SK-N-SH (cell line): ENCODE results near the gene UBE2D2. TPM values are rescaled to one million over a fixed set of nuclear protein-coding genes. Genes with fewer than 3 reads are reported as not detected.

Experiments
- CTCF ChIA-PET: fragments of 300-600, 350-600 bp; formaldehyde crosslinking; extraction: SDS; loops from one replicate; lab custom pipeline; 2021; lab: Yijun Ruan, JAX
- POLR2A ChIA-PET: fragments of 350-600 bp; sonication (Branson Sonifier 250); formaldehyde crosslinking; extraction: SDS; loops from one replicate; lab custom pipeline; 2020; ENCODE audit warnings: antibody characterized with exemption, inconsistent platforms; lab: Yijun Ruan, JAX
- DNase-seq: peaks from one replicate; pipeline ENCODE4 v3.0.0; 2012
- H2AFZ ChIP-seq: fragments of 200-600 bp; sonication (generic); 2 replicates; pipeline ENCODE4 v1.8.1; 2016; ENCODE audit warnings: antibody characterized with exemption, mild to moderate bottlenecking, low read depth
- H3F3A ChIP-seq: fragments of 200-600 bp; sonication (generic); replicated peaks from 2 replicates; pipeline ENCODE3; 2016; ENCODE audit warnings: antibody characterized with exemption, mild to moderate bottlenecking; ENCODE audit not compliant: insufficient read depth
- H3K27ac ChIP-seq, 2 experiments: fragments of 200-500 bp in 1 of 2; fragments of 200-600 bp in 1 of 2; sonication (Bioruptor generic) in 1 of 2; sonication (generic), shearing (Covaris generic) in 1 of 2; 2 replicates each; pipeline versions ENCODE4 v1.5.1 to v1.6.1; 2014 to 2016; ENCODE audit warnings: low read depth in 2 of 2, inconsistent platforms in 1 of 2, low read length in 1 of 2, mild to moderate bottlenecking in 1 of 2, mixed read lengths in 1 of 2
- H3K27me3 ChIP-seq: fragments of 200-600 bp; sonication (generic), shearing (Covaris generic); 2 replicates; pipeline ENCODE4 v1.6.1; 2016; ENCODE audit warnings: mixed run types; ENCODE audit not compliant: insufficient read depth
- H3K36me3 ChIP-seq, 2 experiments: fragments of 200-500 bp in 1 of 2; fragments of 200-600 bp in 1 of 2; sonication (Bioruptor generic) in 1 of 2; sonication (generic) in 1 of 2; replicated peaks in 1 of 2; 2 replicates each; pipeline versions ENCODE3 to v1.5.1; 2014 to 2016; ENCODE audit warnings: low read length in 1 of 2, mild to moderate bottlenecking in 1 of 2; ENCODE audit not compliant: insufficient read depth in 2 of 2, control insufficient read depth in 1 of 2
- H3K4me1 ChIP-seq, 2 experiments: fragments of 200-500 bp in 1 of 2; fragments of 200-600 bp in 1 of 2; sonication (Bioruptor generic) in 1 of 2; sonication (generic), shearing (Covaris generic) in 1 of 2; 2 replicates each; pipeline versions ENCODE4 v1.5.1 to v1.6.1; 2014 to 2016; ENCODE audit warnings: low read depth in 1 of 2, low read length in 1 of 2, mixed run types in 1 of 2; ENCODE audit not compliant: insufficient read depth in 2 of 2, control insufficient read depth in 1 of 2
- H3K4me2 ChIP-seq: fragments of 200-600 bp; sonication (generic), shearing (Covaris generic); 2 replicates; pipeline ENCODE4 v1.6.1; 2017; ENCODE audit warnings: mixed run types
- H3K4me3 ChIP-seq, 2 experiments: fragments of 200-500 bp in 1 of 2; fragments of 200-600 bp in 1 of 2; sonication (Bioruptor generic) in 1 of 2; sonication (generic), shearing (Covaris generic) in 1 of 2; 2 replicates each; pipeline versions ENCODE4 v1.5.1 to v1.8.1; 2014 to 2016; ENCODE audit warnings: low read depth in 2 of 2, inconsistent platforms in 1 of 2, low read length in 1 of 2, mild to moderate bottlenecking in 1 of 2, mixed read lengths in 1 of 2, moderate library complexity in 1 of 2
- H3K79me2 ChIP-seq: fragments of 200-600 bp; sonication (generic); 2 replicates; pipeline ENCODE4 v1.8.1; 2017; ENCODE audit warnings: mild to moderate bottlenecking; ENCODE audit not compliant: insufficient read depth
- H3K9ac ChIP-seq: fragments of 200-600 bp; sonication (generic); 2 replicates; pipeline ENCODE4 v1.6.1; 2017; ENCODE audit warnings: mixed run types
- H3K9me2 ChIP-seq: fragments of 200-600 bp; sonication (generic); 2 replicates; pipeline ENCODE4 v1.6.1; 2017; ENCODE audit warnings: mixed run types
- H3K9me3 ChIP-seq: fragments of 200-600 bp; sonication (generic); 2 replicates; pipeline ENCODE4 v1.6.1; 2017; ENCODE audit warnings: mixed run types, mild to moderate bottlenecking, moderate library complexity
- H4K20me1 ChIP-seq: fragments of 200-600 bp; sonication (generic); 2 replicates; pipeline ENCODE4 v1.6.1; 2017; ENCODE audit warnings: mild to moderate bottlenecking, mixed run types; ENCODE audit not compliant: insufficient read depth
- CHD2 ChIP-seq: fragments of 150-350 bp; IDR thresholded peaks from 2 replicates; pipeline ENCODE4 v1.6.1; 2018; ENCODE audit warnings: low read length; ENCODE audit not compliant: partially characterized antibody
- ELF1 ChIP-seq: IDR thresholded peaks from 2 replicates; pipeline ENCODE4 v1.4.0; 2012
- EP300 ChIP-seq, 2 experiments: IDR thresholded peaks; 2 replicates each; pipeline versions ENCODE4 v1.4.0 to v1.6.1; 2012; ENCODE audit warnings: borderline replicate concordance in 1 of 2, low read depth in 1 of 2, low read length in 1 of 2
- FOSL2 ChIP-seq: IDR thresholded peaks from 2 replicates; pipeline ENCODE4 v1.4.0; 2012; ENCODE audit warnings: low read depth, mild to moderate bottlenecking, moderate library complexity, borderline replicate concordance
- FOXM1 ChIP-seq: IDR thresholded peaks from 2 replicates; pipeline ENCODE4 v1.4.0; 2012; ENCODE audit warnings: low read depth, mild to moderate bottlenecking
- GATA2 ChIP-seq: sonication (generic); formaldehyde crosslinking; IDR thresholded peaks from 2 replicates; pipeline ENCODE4 v1.5.0; 2020; ENCODE audit warnings: mild to moderate bottlenecking, missing genetic modification reagents
- IRF3 ChIP-seq: fragments of 150-350 bp; IDR thresholded peaks from 2 replicates; pipeline ENCODE4 v1.6.1; 2016; ENCODE audit warnings: mild to moderate bottlenecking, low read depth, low read length
- JUND ChIP-seq: IDR thresholded peaks from 2 replicates; pipeline ENCODE4 v1.4.0; 2012
- MAX ChIP-seq: IDR thresholded peaks from 2 replicates; pipeline ENCODE4 v1.4.0; 2012; ENCODE audit warnings: low read depth
- MEF2A ChIP-seq: IDR thresholded peaks from 2 replicates; pipeline ENCODE4 v1.4.0; 2012; ENCODE audit warnings: low read depth, borderline replicate concordance
- NFIC ChIP-seq: IDR thresholded peaks from 2 replicates; pipeline ENCODE4 v1.4.0; 2012; ENCODE audit warnings: borderline replicate concordance
- RAD21 ChIP-seq: IDR thresholded peaks from 2 replicates; pipeline ENCODE4 v1.6.1; 2012; ENCODE audit warnings: mild to moderate bottlenecking, low read length
- RFX5 ChIP-seq: IDR thresholded peaks from 2 replicates; pipeline ENCODE4 v1.6.1; 2012; ENCODE audit warnings: mild to moderate bottlenecking, improper control_type of control experiment, low read length
- RXRA ChIP-seq: IDR thresholded peaks from 2 replicates; pipeline ENCODE4 v1.4.0; 2012; ENCODE audit warnings: low read depth, mild to moderate bottlenecking, borderline replicate concordance
- SIN3A ChIP-seq: IDR thresholded peaks from 2 replicates; pipeline ENCODE4 v1.6.1; 2012; ENCODE audit warnings: low read depth, mild to moderate bottlenecking, low read length, moderate library complexity, borderline replicate concordance
- SMC3 ChIP-seq: IDR thresholded peaks from 2 replicates; pipeline ENCODE4 v1.6.1; 2012; ENCODE audit warnings: low read depth, low read length, improper control_type of control experiment
- TCF12 ChIP-seq: IDR thresholded peaks from 2 replicates; pipeline ENCODE4 v1.4.0; 2012
- ZBTB33 ChIP-seq: IDR thresholded peaks from 2 replicates; pipeline ENCODE4 v1.4.0; 2012; ENCODE audit warnings: low read depth, borderline replicate concordance
- WGBS: methylation state at CpG from one replicate; pipeline ENCODE4 v1.1.6; 2017; ENCODE audit warnings: low lambda C conversion rate; 5-methylcytosine and 5-hydroxymethylcytosine counted together
- polyA plus RNA-seq, 3 experiments: library from polyadenylated mRNA; depleted of rRNA; stranded (reverse); fragments of >200 nt; gene quantifications; 2 replicates each; pipeline ENCODE4 v1.2.3, GENCODE V29; 2012

Gene UBE2D2
- polyA plus RNA-seq, 1 of the 3 experiments (the other 2 are of a cell fraction) = 24.5 TPM

- TF ChIP-seq IRF3 (no peak), FOSL2 (peak; percentile 41; the same call in 1 of the 2 replicates), FOXM1 (no peak), SMC3 (no peak), GATA2 (CRISPR knock-in tag) (no peak), RFX5 (no peak), JUND (0 out of 2 replicates have a peak, but pooled peaks have one; percentile 5), CHD2 (no peak)
Measured at GRCh38 chr5:139658501-139658927, 97.4 kb downstream of the UBE2D2 start (continued).

- TF ChIP-seq RAD21 (no peak), ZBTB33 (no peak), SIN3A (no peak), TCF12 (peak; percentile 21; the same call in 1 of the 2 replicates), RFX5 (no peak), ELF1 (peak; percentile 41; the same call in 1 of the 2 replicates), JUND (no peak; the same call in 1 of the 2 replicates), MAX (peak; percentile 23; the same call in 1 of the 2 replicates), EP300 (IDR thresholded peaks at IDR 0.05; ENCODE audit: borderline replicate concordance in 1 of 2, low read depth in 1 of 2, low read length in 1 of 2) (peak in 1 of 2 experiments; percentile 27; a peak in 1 of 4 replicates), FOSL2 (no peak), RXRA (no peak), MEF2A (no peak), NFIC (peak; percentile 33; the same call in 1 of the 2 replicates), SMC3 (no peak)
- POLR2A ChIA-PET = interaction anchor here (0.9 to 3.2 kb wide), 6 partner anchors 9 to 98 kb away, joined by 3 to 59 read pairs (median 11); partner anchors contain the start of genes CXXC5 and UBE2D2
- Histone ChIP-seq H3K79me2 (peaks cover 97% of the 10 kb centered on the region), H3K9me2 (no peaks in the 10 kb centered on the region), H3K9ac (peak overlapping the region; percentile 69), H2AFZ (no peak overlapping the region), H3K4me1 (peaks cover 80 to 96% of the 10 kb centered on the region in 2 experiments), H3K4me3 (peak overlapping the region; percentile 37 to 57), H3K27ac (peak overlapping the region; percentile 96 to 99), H3K9me3 (no peaks in the 10 kb centered on the region), H3K27me3 (no peaks in the 10 kb centered on the region), H4K20me1 (peaks cover 30% of the 10 kb centered on the region; the same call in 1 of the 2 replicates), H3K36me3 (peaks cover 4 to 5% of the 10 kb centered on the region in 2 experiments), H3F3A (peaks cover 46% of the 10 kb centered on the region), H3K4me2 (peak overlapping the region; percentile 96)
- 16% methylated on average over 9 of the region's 15 CpGs for WGBS
- CTCF ChIA-PET = interaction anchor here (1.1 to 20.6 kb wide), 12 partner anchors 8 to 116 kb away, joined by 3 to 204 read pairs (median 6); partner anchors contain the start of gene CXXC5
- no peak for DNase-seq
Measured at GRCh38 chr5:139658928-139659667, 98.0 kb downstream of the UBE2D2 start.
